ENCODE data around the gene CRLF1. TPM values are rescaled to one million over a fixed set of nuclear protein-coding genes. Genes with fewer than 3 reads are reported as not detected.

Gene CRLF1
- total and polyA plus RNA-seq, 2 donors (not counting 1 experiment from before 2014, with no cell fraction given): not detected

DNA sequence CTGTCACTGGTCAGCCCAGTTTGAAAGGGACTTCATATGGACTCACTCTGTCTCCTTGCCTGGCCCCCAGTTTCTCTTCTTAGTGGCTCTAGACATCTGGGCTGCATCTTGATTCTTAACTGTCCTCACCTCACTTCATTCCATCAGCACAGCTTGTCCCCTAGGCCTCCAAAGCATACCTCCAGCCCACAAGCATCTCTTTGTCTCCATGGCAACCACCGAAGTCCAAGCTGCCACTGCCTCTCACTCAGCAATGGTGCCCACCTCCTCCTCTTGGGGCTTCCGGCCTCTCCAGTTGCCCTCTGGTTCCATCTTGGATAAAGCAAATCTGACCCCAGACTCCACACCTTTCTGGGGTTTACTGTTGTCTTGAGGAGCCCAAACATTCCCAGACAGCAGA is 20.3 kb upstream of the CRLF1 start:
- ATAC-seq (ENCODE audit: low read depth): no peak
- no peak for DNase-seq
- Mint-ChIP-seq H3K9me3 (ENCODE audit: insufficient read depth) (no peaks in the 10 kb centered on the region), H3K4me1 (peaks cover 2% of the 10 kb centered on the region), H3K4me3 (no peak overlapping the region), H3K27ac (no peak overlapping the region), H3K27me3 (peaks cover 6% of the 10 kb centered on the region)
- no peak overlapping the region for H3K9ac ChIP-seq (ENCODE audit: low read length)
- H4K20me1 ChIP-seq (ENCODE audit: control insufficient read depth, insufficient read depth, low read length, poor library complexity, severe bottlenecking): no peaks in the 10 kb centered on the region
- H3K36me3 ChIP-seq (replicated peaks in 1 of 2; ENCODE audit: control extremely low read depth in 1 of 2, control insufficient read depth in 1 of 2, extremely low read depth in 1 of 2, insufficient read depth in 2 of 2, low read length in 1 of 2): no peaks in the 10 kb centered on the region
- no peaks in the 10 kb centered on the region for H3K79me2 ChIP-seq (ENCODE audit: control insufficient read depth, insufficient read depth, low read length)
- POLR2A ChIA-PET: no interaction called here
- H3K4me3 ChIP-seq (ENCODE audit: control extremely low read depth in 1 of 5, extremely low read depth in 1 of 5, insufficient read depth in 1 of 5, low read depth in 2 of 5, low read length in 4 of 5): no peak overlapping the region
- peaks cover 0 to 4% (median 0%) of the 10 kb centered on the region in 4 experiments for H3K27me3 ChIP-seq (replicated peaks in 1 of 4; ENCODE audit: control extremely low read depth in 1 of 4, control insufficient read depth in 3 of 4, insufficient read depth in 4 of 4, low read length in 3 of 4)
- no peaks in the 10 kb centered on the region for H3K4me1 ChIP-seq (ENCODE audit: control insufficient read depth in 2 of 2, insufficient read depth in 2 of 2, low read length in 2 of 2)
- no peak for TF ChIP-seq EZH2 (IDR thresholded peaks at IDR 0.05; ENCODE audit: borderline replicate concordance, insufficient read depth, low read depth, low read length, poor library complexity, severe bottlenecking)
- TF ChIP-seq, protein P1, sequence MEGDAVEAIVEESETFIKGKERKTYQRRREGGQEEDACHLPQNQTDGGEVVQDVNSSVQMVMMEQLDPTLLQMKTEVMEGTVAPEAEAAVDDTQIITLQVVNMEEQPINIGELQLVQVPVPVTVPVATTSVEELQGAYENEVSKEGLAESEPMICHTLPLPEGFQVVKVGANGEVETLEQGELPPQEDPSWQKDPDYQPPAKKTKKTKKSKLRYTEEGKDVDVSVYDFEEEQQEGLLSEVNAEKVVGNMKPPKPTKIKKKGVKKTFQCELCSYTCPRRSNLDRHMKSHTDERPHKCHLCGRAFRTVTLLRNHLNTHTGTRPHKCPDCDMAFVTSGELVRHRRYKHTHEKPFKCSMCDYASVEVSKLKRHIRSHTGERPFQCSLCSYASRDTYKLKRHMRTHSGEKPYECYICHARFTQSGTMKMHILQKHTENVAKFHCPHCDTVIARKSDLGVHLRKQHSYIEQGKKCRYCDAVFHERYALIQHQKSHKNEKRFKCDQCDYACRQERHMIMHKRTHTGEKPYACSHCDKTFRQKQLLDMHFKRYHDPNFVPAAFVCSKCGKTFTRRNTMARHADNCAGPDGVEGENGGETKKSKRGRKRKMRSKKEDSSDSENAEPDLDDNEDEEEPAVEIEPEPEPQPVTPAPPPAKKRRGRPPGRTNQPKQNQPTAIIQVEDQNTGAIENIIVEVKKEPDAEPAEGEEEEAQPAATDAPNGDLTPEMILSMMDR (IDR thresholded peaks at IDR 0.05): no peak
- peaks cover 0 to 3% (median 0%) of the 10 kb centered on the region in 3 donors for H3K9me3 ChIP-seq (ENCODE audit: control extremely low read depth in 1 of 3, control insufficient read depth in 2 of 3, insufficient read depth in 1 of 3, low read length in 2 of 3)
- no peak overlapping the region for H3K4me2 ChIP-seq (replicated peaks; ENCODE audit: low read depth, low read length, poor library complexity, severe bottlenecking)
- CTCF ChIA-PET: interaction anchor here (0.6 kb wide), 1 partner anchor 217 kb away, joined by 4 read pairs; no protein-coding TSS in a partner anchor
- no peak overlapping the region for H2AFZ ChIP-seq (ENCODE audit: insufficient read depth, low read depth, low read length, poor library complexity, severe bottlenecking)
- intact Hi-C loops (cut with micrococcal nuclease): no loop called here
- 60% methylated on average over 2 of the region's 2 CpGs for WGBS (ENCODE audit: insufficient coverage)
- H3K27ac ChIP-seq (ENCODE audit: low read length in 2 of 2): no peak overlapping the region

GRCh38 chr19:18620902-18621301 is 14.3 kb upstream of the CRLF1 start:
- Mint-ChIP-seq H3K9me3 (ENCODE audit: insufficient read depth) (no peaks in the 10 kb centered on the region), H3K27me3 (peaks cover 15% of the 10 kb centered on the region), H3K27ac (no peak overlapping the region), H3K4me3 (no peak overlapping the region), H3K4me1 (peaks cover 2% of the 10 kb centered on the region)
- Histone ChIP-seq H3K27ac (ENCODE audit: low read length in 2 of 2) (no peak overlapping the region), H3K4me1 (ENCODE audit: control insufficient read depth in 2 of 2, insufficient read depth in 2 of 2, low read length in 2 of 2) (no peaks in the 10 kb centered on the region), H2AFZ (ENCODE audit: insufficient read depth, low read depth, low read length, poor library complexity, severe bottlenecking) (no peak overlapping the region), H4K20me1 (ENCODE audit: control insufficient read depth, insufficient read depth, low read length, poor library complexity, severe bottlenecking) (no peaks in the 10 kb centered on the region), H3K27me3 (replicated peaks in 1 of 4; ENCODE audit: control extremely low read depth in 1 of 4, control insufficient read depth in 3 of 4, insufficient read depth in 4 of 4, low read length in 3 of 4) (peaks cover 0 to 34% (median 4%) of the 10 kb centered on the region in 4 experiments), H3K79me2 (ENCODE audit: control insufficient read depth, insufficient read depth, low read length) (no peaks in the 10 kb centered on the region), H3K4me2 (replicated peaks; ENCODE audit: low read depth, low read length, poor library complexity, severe bottlenecking) (no peak overlapping the region), H3K4me3 (ENCODE audit: control extremely low read depth in 1 of 5, extremely low read depth in 1 of 5, insufficient read depth in 1 of 5, low read depth in 2 of 5, low read length in 4 of 5) (no peak overlapping the region), H3K9me3 (ENCODE audit: control extremely low read depth in 1 of 3, control insufficient read depth in 2 of 3, insufficient read depth in 1 of 3, low read length in 2 of 3) (peaks cover 0 to 9% (median 0%) of the 10 kb centered on the region in 3 donors), H3K36me3 (replicated peaks in 1 of 2; ENCODE audit: control extremely low read depth in 1 of 2, control insufficient read depth in 1 of 2, extremely low read depth in 1 of 2, insufficient read depth in 2 of 2, low read length in 1 of 2) (no peaks in the 10 kb centered on the region), H3K9ac (ENCODE audit: low read length) (no peak overlapping the region)
- ATAC-seq (ENCODE audit: low read depth) (no peak), DNase-seq (no peak)
- ChIA-PET CTCF (no interaction called here), POLR2A (no interaction called here)
- TF ChIP-seq EZH2 (IDR thresholded peaks at IDR 0.05; ENCODE audit: borderline replicate concordance, insufficient read depth, low read depth, low read length, poor library complexity, severe bottlenecking): no peak
- TF ChIP-seq, protein P1 (IDR thresholded peaks at IDR 0.05): no peak
- WGBS (ENCODE audit: insufficient coverage): 86% methylated on average over 6 of the region's 7 CpGs
- intact Hi-C loops (cut with micrococcal nuclease): no loop called here

All from B cell (primary cell).